NCI-H146 (cell line): ENCODE measurements around the gene RBM7.

Experiments
- DNase-seq: peaks from one replicate; lab custom pipeline; 2025; lab: John Stamatoyannopoulos, UW

Gene RBM7, protein sequence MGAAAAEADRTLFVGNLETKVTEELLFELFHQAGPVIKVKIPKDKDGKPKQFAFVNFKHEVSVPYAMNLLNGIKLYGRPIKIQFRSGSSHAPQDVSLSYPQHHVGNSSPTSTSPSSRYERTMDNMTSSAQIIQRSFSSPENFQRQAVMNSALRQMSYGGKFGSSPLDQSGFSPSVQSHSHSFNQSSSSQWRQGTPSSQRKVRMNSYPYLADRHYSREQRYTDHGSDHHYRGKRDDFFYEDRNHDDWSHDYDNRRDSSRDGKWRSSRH

DNA sequence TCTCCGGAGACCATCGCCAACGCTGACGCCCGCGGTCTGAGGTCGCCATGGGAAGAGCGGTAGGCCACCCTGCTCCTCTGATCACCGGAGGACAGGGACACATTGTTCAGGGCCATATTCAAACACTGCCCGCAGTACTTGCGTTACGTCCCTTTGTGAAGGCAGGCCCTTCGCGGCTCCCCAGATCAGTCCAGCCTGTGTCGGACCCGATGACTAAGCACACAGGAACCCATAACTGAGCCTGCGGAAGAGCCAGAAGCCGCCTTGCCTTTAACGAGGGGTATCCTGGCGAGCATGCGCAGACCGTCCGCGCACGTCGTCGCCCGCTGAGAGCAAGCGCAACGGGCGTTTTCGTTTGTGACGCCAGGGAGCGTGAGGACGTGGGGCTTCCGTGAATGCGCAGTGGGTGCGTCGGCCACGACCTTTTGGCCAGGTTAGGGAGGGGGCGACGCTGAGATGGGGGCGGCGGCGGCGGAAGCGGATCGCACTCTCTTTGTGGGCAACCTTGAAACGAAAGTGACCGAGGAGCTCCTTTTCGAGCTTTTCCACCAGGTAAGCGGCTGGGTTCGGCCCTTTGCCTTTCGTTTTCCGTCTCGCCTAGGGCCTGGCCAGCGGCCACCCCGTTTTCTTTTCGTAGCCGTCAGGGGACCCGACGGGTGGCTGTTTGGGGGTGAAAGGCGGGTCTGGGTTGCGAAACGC, at the start of gene RBM7, which contains the start of gene C11orf71:
Gene RBM7 (plus strand): TSS at position 451 of the 699 bp plus-strand sequence. CDS start 6 bp downstream, at position 457.
Gene C11orf71 (minus strand): TSS at position 296 of the 699 bp plus-strand sequence. CDS start 180 bp downstream, at position 116.
- DNase-seq: peak; percentile 98

DNA sequence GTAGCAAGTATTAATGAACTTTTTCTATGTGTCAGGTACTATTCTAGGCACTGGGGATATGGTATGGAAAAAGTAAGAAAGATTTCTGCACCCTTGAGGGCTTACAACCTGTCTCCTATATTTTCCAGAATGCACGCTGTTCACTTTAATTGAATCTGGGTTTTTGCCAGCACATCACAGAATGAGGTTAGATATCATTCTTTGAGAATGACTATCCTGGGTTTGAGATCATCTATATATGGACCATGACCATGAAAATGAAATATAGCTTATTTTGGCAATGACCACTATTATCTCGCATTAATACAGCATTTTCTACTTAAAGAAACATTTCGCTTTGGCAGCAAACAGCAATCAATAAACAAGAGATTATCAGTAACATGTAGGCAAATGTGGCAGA, 47.0 kb upstream of the RBM7 start:
- no peak for DNase-seq

DNA sequence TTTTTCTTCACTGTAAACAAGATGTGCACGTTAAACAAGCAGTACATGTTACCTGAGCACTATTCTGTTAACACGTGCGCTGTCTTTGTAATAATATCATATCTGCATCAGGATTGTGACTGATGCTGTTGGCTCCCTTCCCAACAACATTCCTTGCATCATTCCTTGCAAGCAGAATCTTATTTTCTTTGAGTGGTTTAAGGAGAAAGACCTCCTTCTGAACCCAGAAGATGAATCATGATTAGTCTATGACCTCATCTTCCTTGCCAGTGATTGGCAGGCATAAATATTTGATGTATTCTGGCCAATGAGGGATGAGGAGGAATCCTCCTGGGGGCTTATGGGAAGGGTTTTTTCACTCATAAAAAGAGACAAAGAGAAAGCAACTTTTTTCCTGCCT, 46.4 kb upstream of the RBM7 start:
- DNase-seq: no peak

DNA sequence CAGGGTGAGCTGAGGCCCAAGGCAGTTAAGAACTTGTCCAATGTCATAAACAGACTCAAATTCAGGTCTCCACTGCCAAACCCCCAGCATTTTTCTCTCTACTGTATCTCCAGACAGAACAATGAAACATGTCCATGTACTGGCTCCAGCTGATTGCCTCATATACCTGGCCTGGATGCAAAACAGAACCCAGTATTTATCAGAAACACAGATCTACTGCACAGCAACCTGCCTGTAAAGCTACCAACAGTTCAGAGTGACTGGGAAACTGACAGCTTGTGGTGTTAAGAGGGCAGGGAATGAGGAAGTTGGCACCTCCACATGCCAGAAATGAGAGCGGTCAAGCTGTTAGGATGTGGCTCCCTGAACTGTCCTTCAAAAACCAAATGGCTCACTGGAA, 41.8 kb upstream of the RBM7 start:
- DNase-seq: no peak

DNA sequence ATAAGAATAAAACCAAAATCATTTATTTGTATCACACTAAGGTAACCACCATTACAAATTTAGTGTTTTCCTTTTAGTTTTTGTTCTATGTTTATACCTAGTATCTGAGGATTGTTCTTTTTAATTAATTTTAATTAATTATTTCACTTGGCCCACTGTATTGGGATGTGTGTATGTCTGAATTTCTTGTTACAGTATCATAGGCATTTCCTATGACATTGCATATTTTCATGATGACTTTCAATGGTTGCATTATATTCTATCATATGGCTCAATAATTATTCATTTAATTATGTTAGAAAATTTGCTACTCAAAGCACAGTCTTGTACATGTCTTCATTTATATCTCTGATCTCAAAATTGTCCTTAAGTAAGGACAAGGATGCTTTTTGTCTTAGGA, 41.1 kb upstream of the RBM7 start:
- DNase-seq: no peak

DNA sequence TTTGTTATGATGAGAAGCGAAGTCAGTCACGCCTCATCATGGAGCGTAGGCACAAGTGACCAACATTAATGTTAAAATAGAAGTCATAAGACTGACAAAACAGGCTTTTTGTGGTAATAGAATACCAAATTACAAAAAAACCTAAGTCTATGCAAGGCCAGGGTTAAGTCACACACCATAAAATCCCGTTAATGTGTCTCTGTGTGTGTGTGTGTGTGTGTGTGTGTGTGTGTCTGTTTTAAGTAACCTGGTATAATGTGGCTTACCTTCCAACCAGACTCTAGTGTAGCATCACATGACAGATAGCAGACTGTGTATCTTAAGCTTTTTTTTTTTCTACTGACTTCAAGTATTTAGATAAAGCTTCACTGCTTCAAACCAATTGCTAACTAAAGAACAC, 38.1 kb upstream of the RBM7 start:
- DNase-seq: no peak

DNA sequence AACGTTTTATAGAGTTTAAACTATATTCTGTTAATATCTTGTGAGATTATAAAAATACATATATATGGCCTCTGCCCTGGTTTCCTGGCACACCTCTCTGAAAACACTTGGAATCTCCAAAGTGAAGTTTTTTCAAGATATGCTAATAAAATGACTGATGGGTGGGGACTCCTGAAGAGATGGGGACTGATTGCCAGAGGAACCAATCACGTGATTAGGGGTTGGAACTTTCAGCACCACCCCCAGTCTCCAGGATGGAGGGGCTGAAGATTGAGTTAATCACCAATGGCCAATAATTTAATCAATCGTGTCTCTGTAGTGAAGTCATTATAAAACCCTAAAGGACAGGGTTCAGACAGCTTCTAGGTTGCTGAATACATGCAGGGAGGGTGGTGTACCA, 37.5 kb upstream of the RBM7 start:
- no peak for DNase-seq

DNA sequence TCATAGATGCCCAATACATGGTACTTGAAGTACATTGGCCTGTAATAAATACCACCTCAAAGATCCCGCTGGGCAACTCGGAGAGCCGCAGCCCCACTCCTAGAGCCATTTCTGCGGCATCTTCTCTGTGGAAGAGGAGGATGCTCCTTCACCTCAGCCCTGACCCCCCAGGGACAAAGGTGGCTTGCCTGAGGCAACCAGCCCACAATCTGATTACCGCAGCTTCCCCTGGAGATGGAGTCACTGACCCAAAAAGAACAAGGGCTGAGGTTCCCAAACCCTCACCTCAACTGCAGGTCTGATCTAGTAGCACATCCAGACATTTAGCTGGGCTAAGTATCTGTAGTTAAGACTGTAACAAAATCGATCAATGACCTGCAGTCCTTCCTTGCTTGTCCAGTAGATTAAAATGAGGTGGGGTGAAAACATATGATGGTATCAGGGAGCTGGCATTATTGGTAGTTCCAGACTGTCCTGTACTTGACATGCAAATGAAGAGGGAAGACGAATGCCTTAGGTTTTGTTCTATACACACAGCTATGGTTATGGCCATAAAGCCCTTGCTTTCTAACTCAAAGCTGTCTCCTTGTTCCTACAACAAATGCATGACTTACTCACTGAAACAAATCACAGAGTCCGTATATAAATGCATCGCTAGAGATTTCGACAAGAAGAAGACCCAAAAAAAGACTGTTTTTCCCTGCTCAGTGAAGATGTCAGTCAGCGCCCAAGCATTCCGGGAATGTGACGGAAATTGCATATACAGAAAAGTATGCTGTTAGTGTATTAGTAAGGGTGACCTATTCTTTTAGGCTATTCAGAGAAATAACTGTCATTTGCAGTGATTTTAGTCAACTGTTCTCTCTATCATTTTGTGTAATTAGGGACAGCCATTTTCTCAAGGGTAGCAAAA, 33.9 kb upstream of the RBM7 start:
- DNase-seq: no peak

DNA sequence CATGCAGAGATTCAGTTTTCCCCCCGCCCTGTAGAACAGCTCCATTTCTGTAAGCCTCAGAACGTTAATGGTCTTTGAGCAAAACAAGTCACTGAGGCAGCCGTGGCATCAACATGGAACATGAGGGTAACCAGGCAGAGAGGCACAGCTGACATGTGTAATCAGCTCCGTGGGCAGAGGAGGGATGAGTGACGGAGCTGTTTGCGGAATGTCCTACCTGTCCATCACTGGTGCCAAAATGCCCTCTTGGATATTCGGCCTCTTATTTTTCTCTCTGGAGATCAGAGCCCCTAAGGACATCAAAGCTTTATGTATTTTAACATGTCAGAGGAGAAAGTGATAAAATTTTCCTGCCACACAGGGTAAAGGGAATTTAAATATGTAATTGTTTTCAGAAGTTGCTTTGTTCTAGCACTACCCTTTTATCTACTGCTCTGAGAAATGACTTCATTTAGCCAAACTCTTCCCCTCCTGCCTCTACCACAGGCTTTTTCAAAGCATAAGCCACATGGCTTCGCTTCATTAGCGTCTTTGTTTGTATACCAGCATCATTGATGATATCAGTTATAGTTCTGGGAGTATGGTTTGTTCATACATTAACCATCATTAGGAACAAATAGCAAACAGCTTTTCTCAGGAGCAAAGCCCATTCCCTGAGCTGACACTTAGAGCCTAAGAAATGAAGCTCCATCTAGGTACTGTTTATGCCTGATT, 33.1 kb upstream of the RBM7 start:
- no peak for DNase-seq

DNA sequence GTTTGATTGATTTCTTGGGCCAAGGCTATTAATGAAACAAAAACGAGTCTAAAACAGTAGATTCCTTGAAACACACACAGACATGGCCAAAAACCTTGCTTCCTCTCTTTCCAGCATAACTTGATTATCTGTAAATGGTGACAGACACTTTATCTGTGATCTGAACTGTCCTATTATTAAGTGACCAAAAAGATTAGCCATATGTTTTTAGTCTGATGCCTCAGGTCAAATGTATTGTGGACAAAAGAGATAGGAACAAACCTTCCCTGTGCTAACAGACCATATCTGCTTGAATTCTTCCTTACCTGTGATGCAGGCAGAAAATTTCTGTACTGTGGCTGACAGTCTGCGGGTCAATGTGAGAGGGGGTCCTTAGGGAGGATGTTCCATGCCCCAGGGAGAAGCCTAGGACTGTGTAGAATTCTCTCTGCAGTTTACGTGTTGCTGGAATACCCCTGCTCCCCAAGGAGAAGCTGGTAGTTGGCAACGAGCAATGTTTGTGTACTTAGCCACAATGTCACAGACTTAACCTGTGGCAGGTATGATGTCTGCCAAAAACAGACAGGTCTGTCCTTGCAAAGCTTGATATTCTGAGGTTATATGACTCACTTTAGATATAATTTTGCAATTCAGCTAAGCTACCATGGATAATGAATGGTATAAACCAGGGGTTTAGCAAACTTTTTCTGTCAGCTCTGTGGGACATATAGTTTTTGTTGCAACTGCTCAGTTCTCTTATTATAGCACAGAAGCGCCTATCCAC, 31.4 kb upstream of the RBM7 start:
- no peak for DNase-seq

DNA sequence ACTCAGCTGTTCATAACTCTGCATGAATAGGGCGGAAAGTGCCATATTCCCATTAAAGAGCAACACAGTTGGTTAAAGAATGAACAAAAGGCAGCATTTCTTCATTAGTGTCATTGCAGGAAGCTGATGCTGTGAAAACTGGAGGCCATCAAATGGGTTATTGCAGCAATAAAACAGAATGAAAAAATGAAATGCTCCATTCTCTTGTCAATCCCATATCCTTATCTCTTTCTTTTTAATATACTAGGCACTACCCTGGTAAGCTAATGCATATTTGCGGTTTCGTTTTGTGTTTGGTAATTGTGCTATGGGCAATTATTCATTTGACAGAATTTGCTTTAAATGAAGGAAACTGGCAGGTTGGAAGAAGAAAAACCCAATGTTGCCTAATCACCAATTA, 25.4 kb upstream of the RBM7 start:
- DNase-seq: no peak

DNA sequence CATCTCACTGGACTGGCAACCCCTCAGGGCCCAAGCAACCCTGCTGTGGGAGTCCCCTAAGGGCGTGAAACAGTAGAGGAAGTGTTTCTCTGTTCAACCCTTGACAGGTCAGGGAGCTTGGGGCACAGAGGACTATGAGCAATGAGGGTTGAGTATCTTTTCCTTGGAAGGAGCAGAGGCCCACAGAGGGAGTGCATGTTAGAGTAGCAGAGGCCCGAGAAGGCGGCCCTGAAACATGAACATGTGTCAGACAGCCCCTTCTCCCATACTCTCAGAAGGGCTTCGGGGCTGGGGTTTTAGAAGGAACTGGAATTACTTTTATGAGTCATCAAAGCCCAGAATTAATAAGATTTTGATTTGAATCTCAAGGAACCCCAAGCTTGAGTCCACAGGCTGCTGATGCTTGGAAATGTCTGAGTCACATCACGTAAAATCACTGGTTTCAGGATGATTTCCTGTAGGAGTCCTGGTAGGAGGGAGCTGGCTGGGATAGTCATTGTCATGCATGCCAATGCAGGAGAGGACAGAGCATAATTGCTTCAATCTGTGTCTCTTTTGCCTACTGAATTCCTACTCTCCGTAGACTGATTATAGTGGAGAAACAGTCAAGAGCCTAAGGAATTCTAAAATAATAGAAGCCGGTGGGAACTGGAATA, 22.7 kb upstream of the RBM7 start:
- no peak for DNase-seq

DNA sequence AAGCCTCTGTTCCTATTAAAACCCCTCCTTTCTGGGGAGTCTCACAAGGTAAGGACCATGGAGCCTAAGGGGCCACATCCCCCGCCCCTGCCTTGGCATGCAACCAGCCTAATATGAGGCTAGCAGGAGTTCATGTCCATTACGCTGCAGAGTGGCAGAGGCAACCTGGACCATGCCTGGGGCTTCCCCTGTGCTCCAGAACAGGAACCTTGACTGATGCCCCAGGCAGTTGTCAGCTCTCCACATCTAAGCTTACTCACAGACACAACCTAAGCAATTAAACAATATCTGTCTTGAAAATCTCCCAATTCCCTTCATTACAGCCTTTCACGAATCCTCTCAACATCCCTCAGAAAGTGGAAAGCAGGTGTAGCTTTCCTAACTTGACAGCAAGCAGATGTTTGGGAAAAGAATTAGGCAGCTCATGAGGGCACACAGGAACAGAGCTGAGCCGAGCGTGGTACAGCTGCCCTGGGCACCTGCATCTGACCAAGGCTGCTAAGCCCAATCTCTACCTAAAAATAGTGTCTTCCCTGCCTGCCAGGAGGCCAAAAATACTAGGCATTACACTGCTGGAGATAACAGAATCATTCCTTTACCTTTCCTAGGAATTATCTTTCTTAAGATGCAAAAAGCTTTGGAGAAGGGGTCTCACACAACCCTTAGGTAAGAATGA, 20.9 kb upstream of the RBM7 start:
- DNase-seq: no peak

DNA sequence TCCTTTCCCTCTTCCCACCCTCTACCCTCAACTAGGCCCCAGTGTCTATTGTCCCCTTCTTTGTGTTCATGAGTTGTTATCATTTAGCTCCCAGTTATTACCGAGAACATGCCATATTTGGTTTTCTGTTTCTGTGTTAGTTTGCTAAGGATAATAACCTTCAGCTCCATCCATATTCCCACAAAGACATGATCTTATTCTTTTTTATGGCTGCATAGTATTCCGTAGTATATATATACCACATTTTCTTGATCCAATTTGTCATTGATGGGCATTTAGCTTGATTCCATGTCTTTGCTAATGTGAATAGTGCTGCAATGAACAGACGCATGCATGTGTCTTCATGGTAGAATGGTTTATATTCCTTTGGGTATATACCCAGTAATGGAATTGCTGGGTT, 18.0 kb upstream of the RBM7 start:
- no peak for DNase-seq

DNA sequence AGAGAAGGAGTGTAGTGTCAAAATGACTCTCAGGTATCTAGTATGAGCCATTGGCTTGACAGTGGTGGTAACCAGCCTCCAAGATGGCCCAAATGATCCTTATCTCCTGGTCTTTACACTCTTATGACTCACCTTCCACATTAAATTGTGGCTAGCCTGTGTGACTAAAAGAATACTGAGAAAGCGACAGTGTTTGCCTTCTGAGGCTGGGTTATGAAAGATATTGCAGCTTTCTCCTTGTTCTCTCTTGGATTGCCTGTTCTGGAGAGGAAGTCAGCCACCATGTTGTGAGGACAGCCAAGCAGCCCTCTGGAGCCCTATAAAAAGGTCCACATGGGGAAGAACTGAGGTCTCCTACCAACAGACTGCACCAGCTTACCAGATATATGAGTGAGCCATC, 16.0 kb upstream of the RBM7 start:
- DNase-seq: no peak

DNA sequence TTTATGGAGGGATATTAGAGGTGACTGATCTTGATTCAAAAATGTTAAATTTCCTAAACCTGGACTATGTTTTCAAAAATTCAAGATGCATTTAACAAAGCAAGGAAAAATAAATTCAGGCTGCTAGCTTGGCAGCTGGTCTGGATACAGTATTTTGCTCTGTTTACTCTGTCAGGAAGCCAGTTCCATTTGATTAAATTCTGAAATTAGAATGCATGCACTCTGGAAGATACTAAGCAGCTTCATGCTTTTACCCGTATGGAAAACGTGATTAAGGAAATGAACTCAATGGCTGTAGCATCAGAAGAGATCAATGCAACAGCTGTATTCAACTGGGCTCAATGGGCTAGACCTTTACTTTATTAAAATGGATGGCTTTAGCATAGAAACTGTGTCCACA, 14.3 kb upstream of the RBM7 start:
- no peak for DNase-seq

DNA sequence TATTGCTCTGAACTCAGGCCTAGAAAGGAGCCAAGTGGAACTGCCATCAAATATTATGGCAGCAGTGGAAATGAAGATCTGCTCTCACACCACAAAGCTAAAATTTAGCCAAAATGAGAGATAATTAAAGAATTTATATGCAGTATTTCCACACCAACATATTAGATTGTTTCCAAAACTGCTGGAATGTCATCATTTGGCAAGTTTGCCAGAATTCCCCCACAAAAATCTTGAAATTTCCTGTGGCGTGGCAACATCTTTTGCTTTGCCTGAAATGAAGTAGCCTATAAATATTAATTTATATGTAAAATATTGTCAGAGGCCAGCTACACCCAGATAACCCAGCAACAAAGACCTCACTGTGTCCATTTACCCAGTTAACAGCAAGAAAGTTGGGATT, 13.9 kb upstream of the RBM7 start:
- no peak for DNase-seq

DNA sequence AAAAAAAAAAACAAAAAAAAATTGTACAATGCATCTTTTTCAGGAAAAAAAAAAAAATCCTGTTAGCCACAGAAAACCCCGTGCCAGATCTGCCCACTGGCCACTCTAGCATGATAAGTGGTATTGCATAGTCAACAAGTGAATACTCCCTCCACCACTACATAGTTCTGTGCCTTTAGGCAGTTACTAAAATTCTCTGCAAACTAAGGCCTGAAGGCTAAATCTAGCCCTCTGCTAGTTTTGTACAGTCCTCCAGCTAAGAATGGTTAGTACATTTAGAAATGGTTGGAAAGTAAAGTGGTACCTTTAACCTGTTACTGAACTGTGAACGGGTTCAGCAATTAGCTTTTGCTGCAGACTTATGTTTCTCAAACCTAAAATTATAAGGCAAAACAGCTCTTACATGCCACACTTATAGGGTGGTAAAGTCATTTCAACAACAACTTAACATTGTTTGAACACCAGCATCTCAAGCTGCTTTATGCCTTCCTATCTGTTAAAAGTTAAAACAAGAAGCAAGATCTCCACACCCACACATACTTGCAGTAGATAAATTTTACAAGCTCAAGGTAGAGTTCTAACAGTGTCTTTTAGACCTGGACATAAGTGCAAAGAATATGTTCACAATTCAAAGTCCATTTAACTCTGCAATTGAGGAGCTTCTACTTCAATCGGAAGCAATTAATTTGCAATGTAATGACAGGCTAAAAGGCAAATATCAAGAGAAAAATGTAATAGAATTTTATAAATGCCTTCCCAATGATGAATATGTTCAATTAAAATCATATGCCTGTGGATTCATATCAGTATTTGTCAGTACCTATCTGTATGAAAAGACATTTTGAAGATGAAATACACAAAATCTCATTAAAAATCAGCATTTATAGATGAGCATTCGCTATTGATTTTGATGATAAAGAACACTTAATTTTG, 7.5 kb upstream of the RBM7 start:
- DNase-seq: no peak

DNA sequence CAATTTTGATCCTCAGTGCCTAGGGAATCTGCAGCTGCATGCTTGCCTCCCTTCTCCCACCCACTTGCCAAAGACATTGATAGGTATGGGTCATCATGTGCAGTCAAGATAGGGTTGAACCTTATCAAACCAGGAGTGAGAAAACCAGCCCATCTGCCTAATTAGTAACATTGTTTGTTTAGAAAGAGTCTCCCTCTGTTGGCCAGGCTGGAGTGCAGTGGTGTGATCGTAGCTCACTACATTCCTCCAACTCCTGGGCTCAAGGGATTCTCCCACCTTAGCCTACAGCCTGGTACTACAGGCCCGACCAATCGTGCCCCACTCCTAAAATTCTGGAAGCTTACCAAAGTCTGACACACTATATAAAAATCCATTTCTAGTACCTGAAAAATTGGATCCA, 4.7 kb upstream of the RBM7 start:
- DNase-seq: peak; percentile 57
